ENCODE results near the gene ZNF281.

- TF ChIP-seq ZNF281 (CRISPR knock-in tag; IDR thresholded peaks at IDR 0.05) (no peak), JUN (CRISPR knock-in tag; IDR thresholded peaks at IDR 0.05) (no peak), NR2C2 (CRISPR knock-in tag; IDR thresholded peaks at IDR 0.05) (no peak), CTCF (IDR thresholded peaks at IDR 0.05) (no peak), ZSCAN18 (CRISPR knock-in tag; IDR thresholded peaks at IDR 0.05) (no peak), MXD4 (CRISPR knock-in tag; IDR thresholded peaks at IDR 0.05; ENCODE audit: borderline replicate concordance) (no peak), CBFB (CRISPR knock-in tag; IDR thresholded peaks at IDR 0.05; ENCODE audit: low read depth) (no peak), KAT7 (CRISPR knock-in tag; IDR thresholded peaks at IDR 0.05; ENCODE audit: borderline replicate concordance) (no peak)
Measured at GRCh38 chr1:200391747-200392146, 18.1 kb downstream of the ZNF281 start.
